Smooth muscle cell (in vitro differentiated cells): ENCODE results near the gene CCR3. TPM values are rescaled to one million over a fixed set of nuclear protein-coding genes. Genes with fewer than 3 reads are reported as not detected.

Source experiments
- DNase-seq: peaks from one replicate; lab custom pipeline; 2025; ENCODE audit not compliant: unreplicated experiment; lab: John Stamatoyannopoulos, UW
- H2AFZ ChIP-seq: fragments of 200-600 bp; sonication (generic); 2 replicates; pipeline ENCODE4 v1.6.0; 2016; ENCODE audit warnings: antibody characterized with exemption, low read depth, mild to moderate bottlenecking
- H3F3A ChIP-seq: fragments of 200-600 bp; sonication (generic); 2 replicates; pipeline ENCODE4 v1.6.0; 2017; ENCODE audit warnings: antibody characterized with exemption, low read depth
- H3K27ac ChIP-seq: fragments of 200-600 bp; sonication (generic); 2 replicates; pipeline ENCODE4 v1.5.1; 2016; ENCODE audit warnings: low read depth, mild to moderate bottlenecking
- H3K27me3 ChIP-seq: fragments of 200-600 bp; sonication (generic); 2 replicates; pipeline ENCODE4 v1.6.1; 2016; ENCODE audit warnings: low read depth, mild to moderate bottlenecking
- H3K36me3 ChIP-seq: fragments of 200-600 bp; sonication (generic); 2 replicates; pipeline ENCODE4 v1.5.1; 2016; ENCODE audit warnings: low read depth
- H3K4me1 ChIP-seq: fragments of 200-600 bp; sonication (generic); 2 replicates; pipeline ENCODE4 v1.5.1; 2016; ENCODE audit warnings: low read depth
- H3K4me2 ChIP-seq: fragments of 200-600 bp; sonication (generic); 2 replicates; pipeline ENCODE4 v1.6.0; 2016; ENCODE audit warnings: mild to moderate bottlenecking
- H3K4me3 ChIP-seq: fragments of 200-600 bp; sonication (generic); 2 replicates; pipeline ENCODE4 v1.5.1; 2016; ENCODE audit warnings: mild to moderate bottlenecking
- H3K79me2 ChIP-seq: fragments of 200-600 bp; sonication (generic); 2 replicates; pipeline ENCODE4 v1.6.0; 2016; ENCODE audit warnings: low read depth, mild to moderate bottlenecking
- H3K9ac ChIP-seq: fragments of 200-600 bp; sonication (generic); 2 replicates; pipeline ENCODE4 v1.6.0; 2016; ENCODE audit warnings: low read depth
- H3K9me3 ChIP-seq: fragments of 200-600 bp; sonication (generic); replicated peaks from 2 replicates; pipeline ENCODE4 v1.5.1; 2016; ENCODE audit warnings: low read depth
- H4K20me1 ChIP-seq: fragments of 200-600 bp; sonication (generic); 2 replicates; pipeline ENCODE4 v1.6.0; 2016; ENCODE audit warnings: low read depth
- WGBS: methylation state at CpG from one replicate; pipeline ENCODE4 v1.1.7; 2016; ENCODE audit warnings: low lambda C conversion rate; 5-methylcytosine and 5-hydroxymethylcytosine counted together
- polyA plus RNA-seq: library from polyadenylated mRNA; unstranded; fragments of >200 nt; fragmentation: Nextera tagmentation; extraction: Ambion mirVana; gene quantifications from 2 replicates; pipeline ENCODE4 v1.2.1, GENCODE V29; 2016
- total RNA-seq: library from RNA; depleted of rRNA; stranded (reverse); fragments of >200 nt; gene quantifications from 2 replicates; pipeline ENCODE4 v1.2.3, GENCODE V29; 2014
- TF ChIP-seq, protein P1 (sequence below): fragments of 200-600 bp; sonication (generic); IDR thresholded peaks from 2 replicates; pipeline ENCODE4 v1.5.1; 2017; ENCODE audit warnings: borderline replicate concordance, mild to moderate bottlenecking, antibody characterized with exemption; ENCODE audit not compliant: insufficient read depth, poor library complexity, severe bottlenecking

Gene CCR3
- total and polyA plus RNA-seq, 2 experiments from 2014 or later: not detected

DNA sequence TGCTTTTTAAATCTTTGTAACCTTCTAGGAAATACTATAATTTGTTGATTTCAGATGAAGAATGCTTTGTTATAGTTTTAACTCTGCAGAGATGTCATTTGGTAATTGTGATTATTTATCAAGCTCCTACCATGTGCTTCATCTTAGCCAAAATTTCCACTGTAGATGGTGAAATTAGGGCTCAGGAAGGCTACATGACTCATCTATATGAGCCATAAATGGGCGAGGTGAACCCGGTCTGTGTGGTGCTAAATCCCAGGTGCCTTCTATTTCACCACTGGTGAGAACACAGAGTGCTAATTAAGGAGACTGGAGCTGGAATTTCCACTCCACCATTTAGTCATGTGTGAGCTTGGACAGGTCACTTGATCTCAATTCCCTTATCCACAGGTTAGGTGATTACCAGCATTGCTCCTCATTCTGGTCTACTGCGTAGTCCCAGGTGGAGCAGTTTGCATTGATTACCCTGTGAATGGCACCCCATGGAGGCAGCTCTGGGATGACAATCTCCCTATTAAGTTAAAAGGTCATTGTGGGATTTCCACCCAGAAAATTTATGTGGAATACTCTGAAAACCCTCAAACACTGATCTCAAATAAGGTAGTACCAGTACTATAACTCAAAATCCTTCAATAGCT is 2.8 kb upstream of the CCR3 start:
- Histone ChIP-seq H3K36me3 (no peaks in the 10 kb centered on the region), H3K4me3 (no peak overlapping the region), H2AFZ (no peak overlapping the region), H3F3A (no peaks in the 10 kb centered on the region), H3K4me2 (no peak overlapping the region), H3K4me1 (no peaks in the 10 kb centered on the region), H3K27me3 (peaks cover 10% of the 10 kb centered on the region), H3K27ac (no peak overlapping the region), H3K79me2 (no peaks in the 10 kb centered on the region), H3K9ac (no peak overlapping the region), H4K20me1 (no peaks in the 10 kb centered on the region), H3K9me3 (no peaks in the 10 kb centered on the region)
- TF ChIP-seq, protein P1, sequence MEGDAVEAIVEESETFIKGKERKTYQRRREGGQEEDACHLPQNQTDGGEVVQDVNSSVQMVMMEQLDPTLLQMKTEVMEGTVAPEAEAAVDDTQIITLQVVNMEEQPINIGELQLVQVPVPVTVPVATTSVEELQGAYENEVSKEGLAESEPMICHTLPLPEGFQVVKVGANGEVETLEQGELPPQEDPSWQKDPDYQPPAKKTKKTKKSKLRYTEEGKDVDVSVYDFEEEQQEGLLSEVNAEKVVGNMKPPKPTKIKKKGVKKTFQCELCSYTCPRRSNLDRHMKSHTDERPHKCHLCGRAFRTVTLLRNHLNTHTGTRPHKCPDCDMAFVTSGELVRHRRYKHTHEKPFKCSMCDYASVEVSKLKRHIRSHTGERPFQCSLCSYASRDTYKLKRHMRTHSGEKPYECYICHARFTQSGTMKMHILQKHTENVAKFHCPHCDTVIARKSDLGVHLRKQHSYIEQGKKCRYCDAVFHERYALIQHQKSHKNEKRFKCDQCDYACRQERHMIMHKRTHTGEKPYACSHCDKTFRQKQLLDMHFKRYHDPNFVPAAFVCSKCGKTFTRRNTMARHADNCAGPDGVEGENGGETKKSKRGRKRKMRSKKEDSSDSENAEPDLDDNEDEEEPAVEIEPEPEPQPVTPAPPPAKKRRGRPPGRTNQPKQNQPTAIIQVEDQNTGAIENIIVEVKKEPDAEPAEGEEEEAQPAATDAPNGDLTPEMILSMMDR: no peak
- no peak for DNase-seq
- 85% methylated on average over 3 of the region's 3 CpGs for WGBS

DNA sequence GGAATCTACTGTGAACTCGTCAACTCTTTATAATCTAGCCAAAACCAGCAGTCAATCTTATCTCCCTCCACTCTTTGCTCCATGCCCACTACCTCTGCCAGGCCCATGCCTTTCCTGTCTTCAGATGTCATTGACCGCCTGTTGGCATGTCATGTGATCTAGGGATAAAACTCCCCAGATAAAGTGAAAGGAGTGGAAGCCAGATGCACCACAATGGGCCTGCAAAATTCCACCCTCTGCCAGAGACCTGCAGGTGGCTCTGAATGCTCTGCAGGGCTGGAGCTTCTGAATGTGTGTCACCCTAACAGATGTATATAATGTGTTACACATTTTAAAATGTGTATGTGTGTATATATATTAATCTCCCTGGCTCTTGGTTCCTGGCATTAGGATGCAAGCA is 2.3 kb upstream of the CCR3 start:
- no peak overlapping the region for H2AFZ ChIP-seq
- H3K9me3 ChIP-seq: no peaks in the 10 kb centered on the region
- no peak overlapping the region for H3K27ac ChIP-seq
- no peaks in the 10 kb centered on the region for H3K36me3 ChIP-seq
- TF ChIP-seq, protein P1: no peak
- no peaks in the 10 kb centered on the region for H3K79me2 ChIP-seq
- H3K4me2 ChIP-seq: no peak overlapping the region
- no peaks in the 10 kb centered on the region for H3K4me1 ChIP-seq
- 65% methylated on average over 2 of the region's 2 CpGs for WGBS
- peaks cover 10% of the 10 kb centered on the region for H3K27me3 ChIP-seq
- H3K9ac ChIP-seq: no peak overlapping the region
- DNase-seq: no peak
- H3K4me3 ChIP-seq: no peak overlapping the region
- no peaks in the 10 kb centered on the region for H3F3A ChIP-seq
- no peaks in the 10 kb centered on the region for H4K20me1 ChIP-seq

DNA sequence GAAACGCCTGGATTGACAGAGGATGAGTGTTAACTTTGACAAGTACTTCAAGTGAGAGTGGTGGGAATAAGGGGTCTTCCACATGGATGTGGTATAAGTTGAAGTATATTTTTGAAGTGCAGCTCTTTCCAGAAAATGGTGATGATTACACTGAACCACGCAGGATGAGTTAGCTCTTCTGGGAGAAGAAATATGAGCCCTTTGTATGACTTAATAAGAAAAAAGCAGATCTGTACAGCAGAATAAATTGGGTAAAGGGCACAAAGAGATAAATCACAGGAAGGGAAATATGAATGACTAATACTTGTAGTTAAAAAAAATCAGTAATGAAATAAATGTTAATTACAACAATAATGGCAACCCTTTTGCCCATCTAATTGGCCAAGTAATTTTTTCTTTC is 1.3 kb downstream of the CCR3 start:
- Histone ChIP-seq H3K36me3 (no peaks in the 10 kb centered on the region), H3K4me2 (no peak overlapping the region), H3K27ac (no peak overlapping the region), H4K20me1 (no peaks in the 10 kb centered on the region), H3F3A (no peaks in the 10 kb centered on the region), H3K9ac (no peak overlapping the region), H3K4me3 (no peak overlapping the region), H3K4me1 (no peaks in the 10 kb centered on the region), H2AFZ (no peak overlapping the region), H3K79me2 (no peaks in the 10 kb centered on the region), H3K27me3 (peaks cover 10% of the 10 kb centered on the region), H3K9me3 (no peaks in the 10 kb centered on the region)
- no peak for DNase-seq
- TF ChIP-seq, protein P1: no peak
- 86% methylated on average over 2 of the region's 2 CpGs for WGBS

DNA sequence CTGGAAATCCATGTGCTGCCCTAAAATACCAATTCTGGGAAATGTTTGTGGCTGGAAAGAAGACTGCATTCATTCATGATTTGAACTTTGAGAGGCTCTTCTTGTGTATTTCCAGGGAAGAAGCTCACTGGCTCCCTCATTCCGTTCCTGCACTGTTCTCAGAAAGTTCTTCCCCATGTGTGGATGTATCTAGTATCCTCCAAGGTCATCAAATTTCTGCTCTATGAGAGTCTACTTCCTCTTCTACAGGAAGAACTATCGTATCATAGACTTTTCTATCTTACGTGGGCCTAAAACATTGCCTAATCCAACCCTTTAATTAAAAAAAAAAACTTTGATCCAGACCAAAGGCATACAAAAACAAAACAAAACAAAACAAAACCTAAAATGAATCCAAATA is 2.9 kb downstream of the CCR3 start:
- H2AFZ ChIP-seq: no peak overlapping the region
- peaks cover 6% of the 10 kb centered on the region for H3K27me3 ChIP-seq
- TF ChIP-seq, protein P1: no peak
- H3K27ac ChIP-seq: no peak overlapping the region
- H3K36me3 ChIP-seq: no peaks in the 10 kb centered on the region
- H4K20me1 ChIP-seq: no peaks in the 10 kb centered on the region
- H3K4me1 ChIP-seq: no peaks in the 10 kb centered on the region
- 93% methylated on average over 3 of the region's 3 CpGs for WGBS
- H3K9ac ChIP-seq: no peak overlapping the region
- H3K79me2 ChIP-seq: no peaks in the 10 kb centered on the region
- H3F3A ChIP-seq: no peaks in the 10 kb centered on the region
- H3K4me3 ChIP-seq: no peak overlapping the region
- no peak overlapping the region for H3K4me2 ChIP-seq
- no peaks in the 10 kb centered on the region for H3K9me3 ChIP-seq
- DNase-seq: no peak
